Endodermal cell (in vitro differentiated cells): ENCODE data around the gene CCDC66. TPM values are rescaled to one million over a fixed set of nuclear protein-coding genes. Genes with fewer than 3 reads are reported as not detected.

Source experiments
- DNase-seq: peaks from one replicate; pipeline ENCODE4 v3.0.0-alpha.2; 2017
- H3K27ac ChIP-seq: 2 replicates; pipeline ENCODE4 v1.5.1; 2013; ENCODE audit warnings: mild to moderate bottlenecking, low read depth, low read length, moderate library complexity
- H3K27me3 ChIP-seq: 2 replicates; pipeline ENCODE4 v1.6.1; 2013; ENCODE audit warnings: mild to moderate bottlenecking, low read length, moderate library complexity; ENCODE audit not compliant: insufficient read depth, control insufficient read depth, poor library complexity, severe bottlenecking
- H3K36me3 ChIP-seq: 2 replicates; pipeline ENCODE4 v1.7.0; 2013; ENCODE audit warnings: mild to moderate bottlenecking, low read length, moderate library complexity; ENCODE audit not compliant: control insufficient read depth, insufficient read depth
- H3K4me1 ChIP-seq: one replicate; pipeline ENCODE4 v1.7.0; 2013; ENCODE audit warnings: low read length; ENCODE audit not compliant: control insufficient read depth, insufficient read depth
- H3K4me3 ChIP-seq: 2 replicates; pipeline ENCODE4 v1.5.1; 2013; ENCODE audit warnings: mild to moderate bottlenecking, low read length, moderate library complexity
- H3K9ac ChIP-seq: 2 replicates; pipeline ENCODE4 v1.6.1; 2013; ENCODE audit warnings: mild to moderate bottlenecking, low read length, moderate library complexity; ENCODE audit not compliant: poor library complexity, severe bottlenecking; ENCODE audit errors: extremely low read depth
- H3K9me3 ChIP-seq: 2 replicates; pipeline ENCODE4 v1.6.1; 2013; ENCODE audit warnings: mild to moderate bottlenecking, low read length, moderate library complexity; ENCODE audit not compliant: control insufficient read depth
- H3K27ac Mint-ChIP-seq: 2 replicates; pipeline ENCODE4 v1.8.0; 2020; ENCODE audit warnings: mixed read lengths
- H3K27me3 Mint-ChIP-seq: 2 replicates; pipeline ENCODE4 v1.8.0; 2021; ENCODE audit warnings: mild to moderate bottlenecking, mixed read lengths; ENCODE audit not compliant: insufficient read depth
- H3K36me3 Mint-ChIP-seq: 2 replicates; pipeline ENCODE4 v1.8.0; 2020; ENCODE audit warnings: low read depth, mixed read lengths
- H3K4me1 Mint-ChIP-seq: 2 replicates; pipeline ENCODE4 v1.8.0; 2020; ENCODE audit warnings: mixed read lengths
- H3K4me3 Mint-ChIP-seq: 2 replicates; pipeline ENCODE4 v1.8.0; 2020; ENCODE audit warnings: mild to moderate bottlenecking, moderate library complexity, mixed read lengths
- H3K9me3 Mint-ChIP-seq: 2 replicates; pipeline ENCODE4 v1.8.0; 2020; ENCODE audit warnings: mild to moderate bottlenecking, mixed read lengths
- CTCF ChIP-seq: fragments of 200-600 bp; sonication (generic); conservative IDR thresholded peaks from 2 replicates; pipeline ENCODE4 v1.5.0; 2021; ENCODE audit warnings: antibody characterized with exemption, mild to moderate bottlenecking
- WGBS, 2 experiments: methylation state at CpG; one replicate each; pipeline versions ENCODE4 v1.1.5 to v1.1.7; 2013; ENCODE audit warnings: missing lambda C conversion rate in 2 of 2, mixed read lengths in 1 of 2; ENCODE audit not compliant: insufficient coverage in 1 of 2, insufficient read length in 1 of 2; 5-methylcytosine and 5-hydroxymethylcytosine counted together
- total RNA-seq, 2 donors: library from RNA; stranded (reverse); fragmentation: NEBNext Ultra II Directional in 1 of 2; extraction: Animal tissue kit (Norgen Biotek cat#: 25700) in 1 of 2; gene quantifications; 2 replicates in 1 of 2; 3 replicates in 1 of 2; pipeline ENCODE4 v1.2.1, GENCODE V29; 2021

Gene CCDC66
- total RNA-seq, 2 donors from 2014 or later: 32.1 to 36.4 TPM

GRCh38 chr3:56616478-56617006 lies 59.6 kb downstream of the CCDC66 start:
- no peak for DNase-seq
- no peak overlapping the region for H3K27ac ChIP-seq
- H3K4me1 ChIP-seq: no peaks in the 10 kb centered on the region
- H3K27ac Mint-ChIP-seq: no peak overlapping the region
- no peaks in the 10 kb centered on the region for H3K27me3 ChIP-seq
- no peak overlapping the region for H3K4me3 ChIP-seq
- H3K9ac ChIP-seq: no peak overlapping the region
- H3K4me3 Mint-ChIP-seq: no peak overlapping the region
- H3K9me3 ChIP-seq: no peaks in the 10 kb centered on the region
- H3K4me1 Mint-ChIP-seq: peaks cover 5% of the 10 kb centered on the region
- H3K27me3 Mint-ChIP-seq: no peaks in the 10 kb centered on the region
- no peaks in the 10 kb centered on the region for H3K9me3 Mint-ChIP-seq
- 92% methylated on average over 2 of the region's 2 CpGs; no CpG with 5 or more reads in 1 of the 2 experiments for WGBS, 2 experiments
- no peak for TF ChIP-seq CTCF
- peaks cover 62% of the 10 kb centered on the region for H3K36me3 Mint-ChIP-seq
- peaks cover 77% of the 10 kb centered on the region for H3K36me3 ChIP-seq

- no peak for TF ChIP-seq CTCF
- Mint-ChIP-seq H3K4me1 (peaks cover 5% of the 10 kb centered on the region), H3K27ac (no peak overlapping the region), H3K9me3 (no peaks in the 10 kb centered on the region), H3K27me3 (no peaks in the 10 kb centered on the region), H3K36me3 (peaks cover 68% of the 10 kb centered on the region), H3K4me3 (no peak overlapping the region)
- no peak for DNase-seq
- 97 to 100% methylated on average over 1 to 2 of the region's 2 CpGs for WGBS, 2 experiments
- peaks cover 91% of the 10 kb centered on the region for H3K36me3 ChIP-seq
- no peak overlapping the region for H3K4me3 ChIP-seq
- H3K9me3 ChIP-seq: no peaks in the 10 kb centered on the region
- H3K27ac ChIP-seq: no peak overlapping the region
- no peaks in the 10 kb centered on the region for H3K4me1 ChIP-seq
- no peak overlapping the region for H3K9ac ChIP-seq
- H3K27me3 ChIP-seq: no peaks in the 10 kb centered on the region
These were observed 63.4 kb downstream of the CCDC66 start for GRCh38 chr3:56620371-56620770.

GRCh38 chr3:56621681-56622080 lies 64.7 kb downstream of the CCDC66 start:
- peaks cover 5% of the 10 kb centered on the region for H3K4me1 Mint-ChIP-seq
- Histone ChIP-seq H3K27ac (no peak overlapping the region), H3K27me3 (no peaks in the 10 kb centered on the region), H3K36me3 (peaks cover 94% of the 10 kb centered on the region), H3K4me1 (no peaks in the 10 kb centered on the region), H3K9me3 (no peaks in the 10 kb centered on the region), H3K4me3 (no peak overlapping the region), H3K9ac (no peak overlapping the region)
- DNase-seq: no peak
- H3K27me3 Mint-ChIP-seq: no peaks in the 10 kb centered on the region
- H3K9me3 Mint-ChIP-seq: no peaks in the 10 kb centered on the region
- WGBS, 2 experiments: 92 to 100% methylated on average over 1 to 3 of the region's 3 CpGs
- no peak overlapping the region for H3K27ac Mint-ChIP-seq
- peaks cover 66% of the 10 kb centered on the region for H3K36me3 Mint-ChIP-seq
- no peak for TF ChIP-seq CTCF
- no peak overlapping the region for H3K4me3 Mint-ChIP-seq
